Gastrocnemius medialis (tissue), 4 donors: ENCODE measurements around the gene MYH10. TPM values are rescaled to one million over a fixed set of nuclear protein-coding genes. Genes with fewer than 3 reads are reported as not detected.

Experiments
- ATAC-seq, 2 donors: fragments of 150-250 bp; one replicate each; pipeline ENCODE4 v1.9.1; 2016
- DNase-seq, 2 donors: peaks; one replicate each; pipeline ENCODE4 v3.0.0-alpha.2; 2019
- H3K27ac ChIP-seq, 4 donors: fragments of 200-600 bp; sonication (generic); 1 replicate in 1 of 4; 2 replicates in 3 of 4; pipeline ENCODE4 v1.5.1; 2016 to 2018; ENCODE audit warnings: mild to moderate bottlenecking in 2 of 4, moderate library complexity in 1 of 4
- H3K27me3 ChIP-seq, 3 donors: fragments of 200-600 bp; sonication (generic) in 2 of 3; 1 replicate in 1 of 3; 2 replicates in 2 of 3; pipeline versions ENCODE4 v1.5.1 to v1.6.0; 2016 to 2019; ENCODE audit warnings: mild to moderate bottlenecking in 1 of 3, moderate library complexity in 1 of 3
- H3K36me3 ChIP-seq, 2 donors: fragments of 200-600 bp; sonication (generic) in 1 of 2; one replicate each; pipeline ENCODE4 v1.5.1; 2017 to 2018
- H3K4me1 ChIP-seq, 2 donors: fragments of 200-600 bp; sonication (generic) in 1 of 2; one replicate each; pipeline ENCODE4 v1.5.1; 2016 to 2017; ENCODE audit warnings: mild to moderate bottlenecking in 2 of 2
- H3K4me3 ChIP-seq, 4 donors: fragments of 200-600 bp; sonication (generic) in 3 of 4; 1 replicate in 1 of 4; 2 replicates in 3 of 4; pipeline ENCODE4 v1.5.1; 2016 to 2019; ENCODE audit warnings: mild to moderate bottlenecking in 2 of 4
- H3K9me3 ChIP-seq, 3 donors: fragments of 200-600 bp; sonication (generic) in 2 of 3; 1 replicate in 1 of 3; 2 replicates in 2 of 3; pipeline ENCODE4 v1.5.1; 2016 to 2019
- CTCF ChIP-seq, 5 experiments: fragments of 450-650 bp in 3 of 5; fragments of 200-600 bp in 2 of 5; sonication (generic) in 2 of 5; IDR thresholded peaks in 4 of 5; conservative IDR thresholded peaks in 1 of 5; 1 replicate in 4 of 5; 2 replicates in 1 of 5; pipeline ENCODE4 v1.5.1; 2016 to 2019; ENCODE audit warnings: antibody characterized with exemption in 5 of 5, mild to moderate bottlenecking in 3 of 5, moderate library complexity in 3 of 5
- POLR2A ChIP-seq, 2 donors: fragments of 450-650 bp; IDR thresholded peaks; one replicate each; pipeline ENCODE4 v1.6.1; 2017; ENCODE audit warnings: antibody characterized with exemption in 2 of 2, mild to moderate bottlenecking in 2 of 2, moderate library complexity in 2 of 2
- in situ Hi-C, 4 donors: fragments of 200-750 bp; cut with MboI; loops; one replicate each; pipeline versions ENCODE4 v1.15.0 to v1.8.0; 2017; ENCODE audit warnings: low sequenced_read_pairs in 4 of 4
- intact Hi-C: fragments of 100-400 bp; cut with DNase I; formaldehyde crosslinking; loops from one replicate; pipeline ENCODE4 v1.15.1; 2023; ENCODE audit warnings: low total_unique reads
- total RNA-seq, 4 donors: library from RNA; depleted of rRNA; stranded (reverse); fragments of >200 nt; gene quantifications; one replicate each; pipeline versions ENCODE4 v1.1.0 to v1.2.3, GENCODE V29; 2016

MYH10 gene
- total RNA-seq, 4 donors from 2014 or later, result 2.5 to 10.6 (median 4.1) TPM

GRCh38 chr17:8599351-8600011 lies 31.0 kb downstream of the MYH10 start:
- intact Hi-C loops (no loop called here), in situ Hi-C loops (loop anchor here in 2 of 4 donors (25.0 kb wide), 1 partner anchor 138 kb away; the partner anchor contains the start of gene CCDC42 (in 2 of the 2))
- DNase-seq (no peak), ATAC-seq (no peak)
- Histone ChIP-seq H3K4me1 (no peaks in the 10 kb centered on the region), H3K9me3 (no peaks in the 10 kb centered on the region), H3K27me3 (no peaks in the 10 kb centered on the region), H3K36me3 (no peaks in the 10 kb centered on the region), H3K4me3 (no peak overlapping the region), H3K27ac (no peak overlapping the region)
- TF ChIP-seq POLR2A (IDR thresholded peaks at IDR 0.05) (no peak), CTCF (IDR thresholded peaks at IDR 0.05 in 4 of 5, conservative IDR thresholded peaks at IDR 0.05 in 1 of 5) (no peak)

GRCh38 chr17:8598913-8599312 lies 31.6 kb downstream of the MYH10 start:
- in situ Hi-C loops (loop anchor here in 2 of 4 donors (25.0 kb wide), 1 partner anchor 138 kb away; the partner anchor contains the start of gene CCDC42 (in 2 of the 2)), intact Hi-C loops (no loop called here)

GRCh38 chr17:8593830-8594229 lies 36.7 kb downstream of the MYH10 start:
- no peak overlapping the region for H3K27ac ChIP-seq
- H3K4me3 ChIP-seq, result no peak overlapping the region
- no peaks in the 10 kb centered on the region for H3K4me1 ChIP-seq
- H3K27me3 ChIP-seq, result no peaks in the 10 kb centered on the region
- H3K36me3 ChIP-seq, result no peaks in the 10 kb centered on the region
- TF ChIP-seq POLR2A (IDR thresholded peaks at IDR 0.05) (no peak), CTCF (IDR thresholded peaks at IDR 0.05 in 4 of 5, conservative IDR thresholded peaks at IDR 0.05 in 1 of 5) (no peak)
- no peaks in the 10 kb centered on the region for H3K9me3 ChIP-seq
- DNase-seq (no peak), ATAC-seq (no peak)
- in situ Hi-C loops (loop anchor here in 2 of 4 donors (25.0 kb wide), 1 partner anchor 143 kb away; the partner anchor contains the start of gene CCDC42 (in 2 of the 2)), intact Hi-C loops (no loop called here)

More at GRCh38 chr17:8598913-8599312, 31.6 kb downstream of the MYH10 start:
- H3K36me3 ChIP-seq, result no peaks in the 10 kb centered on the region
- H3K27ac ChIP-seq, result no peak overlapping the region
- no peak for TF ChIP-seq CTCF (IDR thresholded peaks at IDR 0.05 in 4 of 5, conservative IDR thresholded peaks at IDR 0.05 in 1 of 5)
- no peak for TF ChIP-seq POLR2A (IDR thresholded peaks at IDR 0.05)
- no peak for DNase-seq
- no peaks in the 10 kb centered on the region for H3K9me3 ChIP-seq
- ATAC-seq, result no peak
- H3K4me1 ChIP-seq, result no peaks in the 10 kb centered on the region
- no peak overlapping the region for H3K4me3 ChIP-seq
- no peaks in the 10 kb centered on the region for H3K27me3 ChIP-seq

- ATAC-seq, result no peak
- in situ Hi-C loops, result loop anchor here in 2 of 4 donors (25.0 kb wide), 1 partner anchor 144 kb away; the partner anchor contains the start of gene CCDC42 (in 2 of the 2)
- no peaks in the 10 kb centered on the region for H3K4me1 ChIP-seq
- intact Hi-C loops, result no loop called here
- H3K27ac ChIP-seq, result no peak overlapping the region
- no peak for DNase-seq
- H3K9me3 ChIP-seq, result no peaks in the 10 kb centered on the region
- no peaks in the 10 kb centered on the region for H3K36me3 ChIP-seq
- H3K4me3 ChIP-seq, result no peak overlapping the region
- no peaks in the 10 kb centered on the region for H3K27me3 ChIP-seq
- TF ChIP-seq POLR2A (IDR thresholded peaks at IDR 0.05) (no peak), CTCF (IDR thresholded peaks at IDR 0.05 in 4 of 5, conservative IDR thresholded peaks at IDR 0.05 in 1 of 5) (no peak)
Observed at GRCh38 chr17:8593276-8593675, 37.2 kb downstream of the MYH10 start.
